DLD1 (cell line): Measurements from ENCODE around the gene DNMT3A.

Experiments
- in situ Hi-C: cut with HindIII; loops from 2 replicates; pipeline ENCODE4 v1.10.0; 2017; ENCODE audit warnings: low sequenced_read_pairs

Gene DNMT3A

GRCh38 chr2:25307949-25308557, 33.7 kb downstream of the DNMT3A start:
- in situ Hi-C loops, result no loop called here

GRCh38 chr2:25306777-25307368, 34.9 kb downstream of the DNMT3A start:
- in situ Hi-C loops, result no loop called here

- in situ Hi-C loops, result no loop called here
Measured at GRCh38 chr2:25305775-25306174, 36.0 kb downstream of the DNMT3A start.

DNA sequence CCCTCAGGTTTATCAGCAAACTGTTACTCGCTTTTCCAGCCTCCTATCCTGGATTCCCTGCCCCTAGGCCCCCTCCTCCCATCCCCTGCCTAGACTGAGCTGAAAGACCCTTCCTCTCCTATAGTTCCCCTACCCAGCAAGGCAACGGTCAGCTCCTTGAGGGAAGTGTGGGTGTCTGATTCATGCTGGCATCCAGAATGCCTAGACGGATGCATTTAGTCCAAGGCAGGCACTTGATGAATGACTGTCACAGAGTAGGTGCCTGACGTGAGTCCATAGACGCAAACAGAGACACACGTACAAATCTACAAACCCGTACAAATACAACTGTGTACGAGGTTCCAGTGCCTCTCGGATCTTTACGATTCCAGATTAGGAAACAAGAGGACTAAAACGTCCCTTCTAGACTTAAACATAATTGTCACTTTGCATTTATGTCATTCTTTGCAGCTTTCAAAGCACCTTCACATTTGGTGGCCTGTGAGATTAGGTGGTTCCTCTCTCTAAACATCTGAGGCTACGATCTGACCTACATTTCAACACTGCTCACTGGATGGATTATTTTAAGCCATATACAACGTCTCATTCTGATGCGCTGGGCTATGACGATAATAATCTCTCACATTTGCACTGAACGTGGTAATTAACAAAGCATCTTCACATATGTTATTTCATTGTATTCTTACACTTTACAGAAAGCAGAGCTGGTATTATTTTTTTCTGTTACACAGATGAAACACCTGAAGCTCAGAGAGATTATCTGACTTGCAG, 36.7 kb downstream of the DNMT3A start:
- in situ Hi-C loops, result no loop called here

GRCh38 chr2:25304321-25304720, 37.4 kb downstream of the DNMT3A start:
- in situ Hi-C loops, result no loop called here

DNA sequence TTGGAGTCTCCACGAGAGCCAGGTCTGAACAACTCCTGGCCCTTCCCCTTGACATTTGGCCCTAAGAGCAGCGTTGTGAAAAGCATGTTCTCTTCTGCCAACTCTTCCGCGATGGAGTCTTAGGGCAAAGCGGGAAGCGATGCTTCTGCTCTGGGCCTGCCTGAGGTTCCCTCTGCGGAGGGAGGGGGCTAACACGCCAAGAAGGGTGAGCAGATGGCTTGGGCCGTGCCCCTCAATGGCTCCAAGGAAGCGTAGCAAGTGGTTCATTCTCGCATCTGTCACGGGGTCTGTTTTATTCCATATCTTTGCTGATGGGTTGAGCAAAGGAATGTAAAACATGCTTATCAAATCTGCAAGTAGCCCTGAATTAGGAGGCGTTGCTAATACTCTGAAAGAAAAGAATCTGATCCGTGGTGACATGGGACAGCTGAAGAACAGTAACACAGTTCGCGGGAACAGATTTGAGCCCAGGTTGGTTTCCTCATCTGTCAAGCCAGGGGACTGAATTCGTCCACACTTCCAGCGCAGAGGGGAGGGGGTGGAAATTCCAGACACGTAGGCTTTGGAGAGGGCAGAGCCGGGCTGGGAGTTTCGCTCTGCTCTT, 38.0 kb downstream of the DNMT3A start:
- in situ Hi-C loops, result no loop called here

GRCh38 chr2:25302758-25303375, 38.9 kb downstream of the DNMT3A start:
- in situ Hi-C loops, result no loop called here

DNA sequence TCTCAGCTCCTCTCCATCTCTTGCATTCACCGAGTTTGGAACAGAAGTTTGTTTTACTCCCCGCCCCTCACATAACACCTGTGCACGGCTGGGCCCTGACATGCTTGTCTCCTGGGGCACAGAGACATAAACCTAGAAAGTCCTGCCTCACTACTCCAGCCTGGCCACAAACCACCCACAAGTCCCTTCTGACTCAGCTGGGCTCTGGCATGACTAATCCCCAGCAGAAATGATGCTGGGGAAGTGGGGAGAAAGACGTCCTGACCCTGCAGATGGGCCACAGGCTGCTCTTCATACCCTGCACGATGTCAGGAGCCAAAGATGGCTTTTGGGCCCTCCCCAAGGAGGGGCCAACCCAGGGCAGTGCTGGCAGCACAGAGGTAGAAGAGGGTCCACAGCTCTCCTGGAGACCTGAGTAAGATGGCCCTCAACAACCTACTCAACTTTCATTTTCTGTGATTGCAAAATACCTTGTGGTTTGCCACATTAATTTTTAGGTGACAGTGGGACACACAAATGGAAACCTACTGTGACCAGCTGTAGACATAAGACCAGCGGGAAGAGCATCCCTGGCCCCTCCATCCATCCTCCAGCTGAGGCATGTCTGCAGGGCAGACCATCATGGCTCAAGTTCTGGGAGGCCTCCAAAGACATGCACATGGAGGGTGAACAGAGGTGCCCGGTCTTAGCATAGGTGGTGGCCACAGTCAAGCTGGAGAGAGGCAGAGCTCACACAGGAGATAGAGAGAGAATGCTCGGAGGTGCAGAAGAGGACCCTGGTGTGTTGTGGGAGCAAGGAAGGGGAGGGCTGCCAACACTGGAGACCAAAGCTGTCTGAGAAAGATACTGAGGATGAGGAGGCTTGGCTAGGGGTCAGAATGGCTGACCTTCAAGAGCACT, 40.0 kb downstream of the DNMT3A start:
- in situ Hi-C loops, result no loop called here

DNA sequence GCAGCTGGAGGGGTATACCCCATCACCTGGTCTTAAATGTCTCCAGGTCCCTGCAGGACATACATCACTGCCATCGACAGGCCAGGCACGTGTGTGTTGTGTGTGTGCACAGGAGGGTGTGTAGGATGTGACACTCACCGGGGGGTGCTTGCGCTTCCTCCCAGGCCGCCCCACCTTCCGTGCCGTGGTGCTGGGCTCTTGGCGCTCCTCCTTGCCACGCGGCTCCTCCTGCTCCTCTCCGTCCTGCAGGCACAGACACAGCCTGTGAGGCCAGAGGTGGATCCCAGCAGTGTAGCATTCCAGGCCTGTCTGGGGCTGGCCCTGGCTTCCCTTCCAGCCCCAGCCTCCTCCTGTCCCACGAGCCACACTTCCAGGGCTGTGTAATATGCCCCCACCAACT, 41.7 kb downstream of the DNMT3A start:
- in situ Hi-C loops, result no loop called here

GRCh38 chr2:25298776-25299431, 42.8 kb downstream of the DNMT3A start:
- in situ Hi-C loops, result no loop called here

GRCh38 chr2:25297738-25298137, 44.0 kb downstream of the DNMT3A start:
- in situ Hi-C loops, result no loop called here

GRCh38 chr2:25295621-25296020, 46.1 kb downstream of the DNMT3A start:
- in situ Hi-C loops, result no loop called here

GRCh38 chr2:25294573-25295462, 46.9 kb downstream of the DNMT3A start:
- in situ Hi-C loops, result no loop called here

DNA sequence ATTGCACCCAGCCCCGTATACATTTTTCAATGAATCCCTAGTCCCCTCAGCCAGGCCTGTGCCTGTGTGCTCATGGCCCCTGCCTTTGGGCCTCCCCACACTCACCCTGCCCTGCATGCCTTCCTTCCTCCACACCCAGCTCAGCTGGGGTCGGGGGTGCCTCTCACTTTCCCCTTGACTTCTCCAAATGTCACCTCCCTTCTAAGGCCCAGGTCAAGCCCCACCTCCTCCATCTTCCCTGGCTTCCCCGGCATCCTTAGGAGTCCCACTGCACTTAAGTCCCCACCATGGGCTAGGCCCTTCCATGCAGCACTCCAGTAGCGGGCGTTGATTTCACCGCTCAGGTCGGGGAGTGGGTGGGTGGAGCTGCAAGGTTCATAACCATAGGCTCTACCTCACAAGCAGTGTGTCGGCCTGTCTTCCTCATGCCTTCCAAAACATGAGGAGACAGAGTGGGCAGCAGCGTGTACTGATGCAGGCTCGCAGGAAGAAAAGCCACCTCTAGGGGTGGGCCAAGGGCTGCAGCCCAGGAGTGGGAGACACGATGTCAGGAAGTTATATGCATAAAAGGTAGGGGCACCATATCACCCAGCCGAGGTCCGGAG, 47.7 kb downstream of the DNMT3A start:
- in situ Hi-C loops, result no loop called here

- in situ Hi-C loops, result no loop called here
Measured at GRCh38 chr2:25293145-25293544, 48.6 kb downstream of the DNMT3A start.

GRCh38 chr2:25292408-25292807, 49.3 kb downstream of the DNMT3A start:
- in situ Hi-C loops, result no loop called here

GRCh38 chr2:25290811-25291495, 50.8 kb downstream of the DNMT3A start:
- in situ Hi-C loops, result no loop called here
